Activated CD8-positive, alpha-beta memory T cell treated with anti-CD3 and anti-CD28 coated beads for 1 hour (primary cell): ENCODE data around the gene CRELD1.
"Not testable (repeated sequence)": the region's sequence is repeated elsewhere in the genome, so short reads cannot be mapped to it uniquely, and the experiment has no call there.

Experiments used
- DNase-seq, 2 donors: peaks; one replicate each; pipeline ENCODE4 v3.0.0-alpha.2; 2020; ENCODE audit warnings: low read depth in 1 of 2; ENCODE audit errors: extremely low read depth in 1 of 2

The CRELD1 gene

DNA sequence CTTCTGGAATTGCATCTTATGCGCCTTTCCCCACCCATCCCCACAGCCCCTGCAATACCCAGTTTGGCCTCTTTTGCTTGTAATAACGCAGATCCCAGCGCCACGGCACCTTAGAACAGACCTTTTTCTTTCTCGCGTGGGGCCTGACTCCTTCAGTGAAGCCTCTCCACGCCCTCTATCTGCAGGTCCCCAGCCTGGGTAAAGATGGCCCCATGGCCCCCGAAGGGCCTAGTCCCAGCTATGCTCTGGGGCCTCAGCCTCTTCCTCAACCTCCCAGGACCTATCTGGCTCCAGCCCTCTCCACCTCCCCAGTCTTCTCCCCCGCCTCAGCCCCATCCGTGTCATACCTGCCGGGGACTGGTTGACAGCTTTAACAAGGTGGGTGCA, 594 bp downstream of the CRELD1 start:
- no peak for DNase-seq

DNA sequence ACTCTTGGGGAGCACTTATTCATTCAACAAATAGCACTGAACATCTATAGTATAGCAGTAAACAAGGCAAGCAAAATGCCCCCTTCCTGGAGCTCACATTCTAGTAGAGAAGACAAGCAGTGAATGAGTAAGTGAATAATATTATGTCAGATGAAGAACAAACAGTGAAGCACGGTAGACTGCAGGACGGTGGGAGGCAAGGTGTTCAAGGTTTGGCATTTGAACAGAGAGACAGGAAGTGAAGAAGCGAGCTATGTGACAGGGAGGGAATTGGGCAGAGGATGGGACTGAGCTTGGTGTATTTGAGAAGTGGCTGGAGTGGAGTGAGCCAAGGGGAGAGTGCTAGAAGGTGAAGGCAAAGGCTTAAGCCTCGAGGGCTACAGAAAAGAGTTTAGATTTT, 1.4 kb downstream of the CRELD1 start:
- DNase-seq: no peak

DNA sequence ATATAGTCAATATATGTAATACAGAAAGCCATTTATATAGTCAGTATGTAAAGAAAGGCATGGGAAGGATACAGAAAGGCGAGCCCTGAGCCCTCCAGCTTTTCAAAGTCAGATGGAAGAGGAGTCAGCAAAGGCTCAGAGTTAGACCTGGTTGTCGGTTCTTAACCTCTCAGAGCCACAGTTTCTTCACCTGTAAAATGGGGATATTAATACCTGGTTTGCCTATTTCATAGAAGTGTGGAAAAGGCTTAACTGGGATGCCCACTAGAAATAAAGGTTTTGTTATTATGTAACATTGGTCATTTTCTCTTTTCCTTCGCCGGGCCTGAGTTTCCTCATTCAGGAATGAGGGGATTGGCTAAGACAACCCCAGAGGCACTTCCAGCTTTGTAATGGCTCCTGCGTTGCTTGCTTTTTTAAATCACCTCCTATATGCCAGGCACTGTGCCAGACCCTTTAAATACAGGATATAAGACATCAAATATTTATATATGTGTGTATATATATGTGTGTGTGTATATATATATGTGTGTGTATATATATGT, 2.4 kb downstream of the CRELD1 start:
- no peak for DNase-seq

DNA sequence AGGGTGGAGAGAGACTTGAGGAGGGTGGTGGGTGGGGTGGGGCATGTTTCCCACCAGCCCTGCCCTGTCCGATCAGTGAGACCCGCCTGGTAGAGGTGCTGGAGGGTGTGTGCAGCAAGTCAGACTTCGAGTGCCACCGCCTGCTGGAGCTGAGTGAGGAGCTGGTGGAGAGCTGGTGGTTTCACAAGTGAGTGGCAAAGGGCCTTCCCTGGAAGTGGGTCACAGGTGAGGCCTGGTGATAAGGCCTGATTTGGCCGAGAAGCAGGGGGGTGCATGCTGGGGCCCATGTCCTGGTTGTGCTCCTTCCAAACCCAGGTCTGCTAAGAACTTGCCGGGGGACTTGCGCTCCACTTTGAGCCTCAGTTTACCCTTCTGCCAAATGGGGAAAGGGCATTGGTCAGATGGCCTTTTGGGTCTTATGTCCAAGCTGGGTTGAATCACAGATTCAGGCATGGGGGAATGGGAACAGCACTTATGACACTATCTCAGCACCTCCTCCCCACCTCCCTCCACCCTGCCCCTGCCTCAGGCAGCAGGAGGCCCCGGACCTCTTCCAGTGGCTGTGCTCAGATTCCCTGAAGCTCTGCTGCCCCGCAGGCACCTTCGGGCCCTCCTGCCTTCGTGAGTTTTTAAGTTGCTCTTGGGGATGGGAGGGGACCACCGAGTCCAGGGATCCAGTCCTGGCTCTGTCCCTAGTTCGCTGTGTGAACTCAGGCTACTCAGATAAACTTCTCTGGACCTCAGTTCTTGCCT, 4.0 kb downstream of the CRELD1 start:
- DNase-seq: no peak

DNA sequence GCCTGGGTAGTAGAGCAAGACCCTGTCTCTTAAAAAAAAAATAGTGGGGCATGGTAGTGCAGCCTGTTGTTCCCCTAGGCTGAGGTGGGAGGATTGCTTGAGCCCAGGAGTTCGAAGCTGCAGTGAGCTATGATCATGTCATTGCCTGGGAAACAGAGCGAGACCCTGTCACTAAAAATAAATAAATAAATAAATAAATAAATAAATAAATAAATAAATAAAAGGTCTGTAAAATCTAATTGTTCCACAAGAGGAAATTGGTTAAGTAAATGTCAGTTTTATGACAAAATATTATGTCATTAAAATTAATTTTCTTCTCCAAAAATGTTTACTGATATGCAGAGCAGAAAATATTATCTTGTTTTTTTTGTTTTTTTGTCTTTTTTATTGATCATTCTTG, 5.3 kb downstream of the CRELD1 start:
- DNase-seq: no peak

DNA sequence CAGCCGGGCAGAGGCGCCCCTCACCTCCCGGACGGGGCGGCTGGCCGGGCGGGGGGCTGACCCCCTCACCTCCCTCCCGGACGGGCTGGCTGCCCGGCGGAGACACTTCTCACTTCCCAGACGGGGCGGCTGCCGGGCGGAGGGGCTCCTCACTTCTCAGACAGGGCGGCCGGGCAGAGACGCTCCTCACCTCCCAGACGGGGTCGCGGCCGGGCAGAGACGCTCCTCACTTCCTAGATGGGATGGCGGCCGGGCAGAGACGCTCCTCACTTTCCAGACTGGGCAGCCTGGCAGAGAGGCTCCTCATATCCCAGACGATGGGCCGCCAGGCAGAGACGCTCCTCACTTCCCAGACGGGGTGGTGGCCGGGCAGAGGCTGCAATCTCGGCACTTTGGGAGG, 6.3 kb downstream of the CRELD1 start:
- not testable (repeated sequence) for DNase-seq

DNA sequence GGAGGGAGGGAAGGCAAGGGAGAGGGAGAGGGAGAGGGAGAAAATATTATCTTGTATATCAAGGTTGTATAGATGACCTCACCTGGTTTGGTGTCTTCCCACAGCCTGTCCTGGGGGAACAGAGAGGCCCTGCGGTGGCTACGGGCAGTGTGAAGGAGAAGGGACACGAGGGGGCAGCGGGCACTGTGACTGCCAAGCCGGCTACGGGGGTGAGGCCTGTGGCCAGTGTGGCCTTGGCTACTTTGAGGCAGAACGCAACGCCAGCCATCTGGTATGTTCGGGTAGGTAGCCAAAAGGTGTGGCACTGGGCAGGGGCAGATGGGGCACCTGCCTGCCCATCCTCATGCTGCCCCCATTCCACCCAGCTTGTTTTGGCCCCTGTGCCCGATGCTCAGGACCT, 7.1 kb downstream of the CRELD1 start:
- DNase-seq: no peak

DNA sequence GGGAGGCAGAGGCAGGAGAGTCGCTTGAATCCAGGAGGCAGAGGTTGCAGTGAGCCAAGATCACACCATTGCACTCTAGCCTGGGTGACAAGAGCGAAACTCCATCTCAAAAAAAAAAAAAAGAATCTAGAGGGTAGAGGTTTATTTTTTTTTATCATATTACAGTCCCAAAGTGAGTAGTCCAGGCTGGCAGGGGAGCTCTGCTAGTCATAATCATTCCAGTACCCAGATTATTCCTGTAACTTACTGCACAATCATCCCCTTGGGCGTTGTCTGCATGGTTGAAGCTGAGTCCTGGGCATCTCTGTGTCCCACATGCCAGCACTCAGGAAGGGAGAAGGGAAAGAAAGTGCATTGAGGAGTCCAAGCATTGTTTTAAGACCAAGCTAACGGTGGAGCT, 8.5 kb downstream of the CRELD1 start:
- DNase-seq: no peak

DNA sequence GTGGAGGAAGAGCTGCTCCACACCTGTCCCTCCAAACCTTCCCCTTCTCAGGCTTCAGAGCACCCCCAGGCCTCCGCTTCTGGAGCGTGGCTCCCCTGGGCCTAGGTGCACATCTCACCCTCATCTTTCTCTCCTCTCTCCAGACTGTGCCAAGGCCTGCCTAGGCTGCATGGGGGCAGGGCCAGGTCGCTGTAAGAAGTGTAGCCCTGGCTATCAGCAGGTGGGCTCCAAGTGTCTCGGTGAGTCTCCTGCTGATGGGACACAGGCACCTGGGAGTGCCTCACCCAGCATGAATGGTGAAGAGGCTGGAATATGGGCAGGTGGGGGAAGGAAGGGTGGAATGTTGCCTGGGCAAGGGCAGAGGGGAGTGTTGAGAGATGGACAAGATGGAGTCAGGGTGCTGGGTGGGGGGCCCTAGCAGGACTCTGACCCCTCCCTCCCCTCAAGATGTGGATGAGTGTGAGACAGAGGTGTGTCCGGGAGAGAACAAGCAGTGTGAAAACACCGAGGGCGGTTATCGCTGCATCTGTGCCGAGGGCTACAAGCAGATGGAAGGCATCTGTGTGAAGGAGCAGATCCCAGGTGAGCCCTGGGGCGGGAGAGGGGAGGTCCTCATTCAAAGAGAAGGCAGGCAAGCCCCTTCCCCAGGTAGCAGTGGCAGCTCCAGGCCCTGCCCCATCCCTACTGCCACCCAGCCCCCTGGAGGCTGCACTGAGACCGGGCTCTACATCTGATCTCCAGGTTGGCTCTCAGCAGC, 9.5 kb downstream of the CRELD1 start:
- no peak for DNase-seq

DNA sequence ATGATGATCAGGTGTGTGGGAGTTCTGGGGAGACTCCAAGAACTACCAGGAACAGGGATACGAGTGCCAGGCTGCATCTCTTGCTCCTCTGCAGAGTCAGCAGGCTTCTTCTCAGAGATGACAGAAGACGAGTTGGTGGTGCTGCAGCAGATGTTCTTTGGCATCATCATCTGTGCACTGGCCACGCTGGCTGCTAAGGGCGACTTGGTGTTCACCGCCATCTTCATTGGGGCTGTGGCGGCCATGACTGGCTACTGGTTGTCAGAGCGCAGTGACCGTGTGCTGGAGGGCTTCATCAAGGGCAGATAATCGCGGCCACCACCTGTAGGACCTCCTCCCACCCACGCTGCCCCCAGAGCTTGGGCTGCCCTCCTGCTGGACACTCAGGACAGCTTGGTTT, 10.6 kb downstream of the CRELD1 start:
- DNase-seq: no peak

DNA sequence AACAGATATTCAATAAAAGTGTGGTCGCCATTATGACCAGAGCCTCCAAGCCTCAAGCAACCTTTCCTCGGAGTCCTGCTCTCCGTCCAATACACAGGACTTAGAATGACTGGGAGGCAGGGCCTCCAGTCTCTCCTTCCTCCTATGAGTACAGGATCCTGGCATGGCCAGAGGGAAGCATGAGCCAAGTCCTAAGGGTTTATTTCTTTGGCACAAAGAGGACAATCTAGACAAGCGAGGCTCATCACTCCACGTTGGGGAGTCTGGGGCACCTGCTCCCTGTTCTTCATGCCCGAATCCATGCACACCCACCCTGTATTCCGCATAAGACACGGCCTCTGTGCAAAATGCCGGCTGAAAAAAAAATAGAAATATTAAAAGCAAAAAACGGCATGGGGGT, 11.7 kb downstream of the CRELD1 start:
- DNase-seq: no peak

DNA sequence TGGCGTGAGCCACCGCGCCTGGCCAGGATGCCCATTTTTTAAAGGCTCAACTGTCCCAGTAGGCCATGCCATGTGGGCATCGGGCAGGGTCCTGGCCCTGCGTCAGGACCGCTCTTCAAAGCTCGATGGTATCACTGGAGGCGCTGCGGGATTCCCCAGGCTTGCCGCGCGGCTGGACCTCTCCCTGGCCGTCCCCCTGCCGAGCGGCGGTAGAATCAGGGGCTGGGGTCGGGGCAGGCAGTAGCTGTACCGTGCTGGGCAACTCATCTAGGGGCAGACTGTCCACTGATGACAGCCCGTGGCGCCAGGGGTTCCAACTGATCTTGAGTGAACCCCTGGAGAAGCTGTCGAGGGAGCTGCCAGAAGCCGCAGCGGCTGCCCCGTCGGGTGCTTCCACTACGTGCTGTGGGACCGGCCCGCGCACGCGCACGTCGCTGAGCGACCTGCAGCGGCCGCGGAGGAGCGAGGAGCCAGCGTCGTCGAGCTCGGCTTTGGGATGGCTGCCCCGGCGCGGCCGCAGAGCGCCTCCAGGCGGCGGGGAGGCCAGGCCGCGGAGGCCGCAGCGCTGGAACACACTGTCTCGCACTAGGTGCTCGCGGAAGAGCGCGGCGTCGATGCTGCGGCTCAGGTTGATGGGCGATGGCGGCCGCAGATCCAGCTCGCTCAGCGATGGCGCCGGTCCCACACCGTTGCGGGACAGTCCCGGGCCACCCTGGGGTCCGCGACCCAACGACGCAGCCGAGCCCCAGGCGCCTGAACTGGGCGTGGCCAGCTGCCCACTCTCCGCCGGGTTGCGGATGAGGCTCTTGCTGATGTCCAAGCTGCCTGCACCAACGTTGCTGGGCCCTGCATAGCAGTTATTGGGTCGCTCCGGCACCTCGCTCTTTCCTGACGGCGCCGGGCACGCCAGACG, 12.7 kb downstream of the CRELD1 start:
- peak; percentile 61 to 68 for DNase-seq

DNA sequence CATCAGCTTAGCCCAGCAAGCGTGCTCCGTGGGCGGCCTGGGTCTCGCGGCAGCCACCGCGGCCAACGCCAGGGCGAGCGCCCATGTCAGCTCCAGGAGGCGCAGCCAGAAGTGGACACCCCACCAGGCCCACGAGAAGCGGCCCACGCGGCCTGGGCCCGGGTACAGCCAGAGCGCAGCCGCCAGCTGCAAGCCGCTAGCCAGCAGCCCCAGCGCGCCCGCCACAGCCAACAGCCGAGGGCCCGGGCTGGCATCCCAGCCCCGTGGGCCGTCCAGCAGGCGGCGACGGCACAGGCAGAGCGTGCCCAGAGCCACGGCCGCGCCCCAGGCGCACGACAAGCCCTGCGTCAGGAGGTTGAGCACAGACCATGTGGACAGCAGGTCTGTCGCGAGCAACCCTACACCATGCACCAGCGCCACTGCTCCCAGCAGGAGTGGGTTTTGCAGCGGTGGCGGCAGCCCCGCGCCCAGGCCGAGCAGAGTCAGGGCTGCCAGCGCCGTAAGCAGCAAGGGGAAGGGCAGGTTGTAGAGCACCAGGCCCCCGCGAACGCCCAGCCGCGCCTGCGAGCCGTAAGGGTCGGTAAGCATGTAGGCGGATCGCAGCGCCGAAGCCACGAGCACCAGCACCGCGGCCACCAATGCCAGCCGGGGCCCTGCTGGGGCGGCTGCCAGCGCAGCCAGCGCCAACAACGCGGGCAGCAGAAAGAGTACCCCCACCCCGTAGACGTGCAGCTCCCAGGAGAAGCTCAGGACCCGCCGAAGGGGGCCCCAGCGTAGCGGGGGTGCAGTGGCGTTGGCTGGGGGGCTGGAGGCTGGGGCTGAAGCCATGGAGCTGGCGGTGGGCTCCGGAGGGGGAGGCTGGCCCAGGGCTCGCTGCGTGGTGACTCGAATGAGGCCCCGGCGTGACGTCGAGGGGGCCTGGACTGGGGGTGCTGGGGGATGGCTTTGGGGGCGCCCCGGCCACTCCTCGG, 13.7 kb downstream of the CRELD1 start:
- DNase-seq: no peak

DNA sequence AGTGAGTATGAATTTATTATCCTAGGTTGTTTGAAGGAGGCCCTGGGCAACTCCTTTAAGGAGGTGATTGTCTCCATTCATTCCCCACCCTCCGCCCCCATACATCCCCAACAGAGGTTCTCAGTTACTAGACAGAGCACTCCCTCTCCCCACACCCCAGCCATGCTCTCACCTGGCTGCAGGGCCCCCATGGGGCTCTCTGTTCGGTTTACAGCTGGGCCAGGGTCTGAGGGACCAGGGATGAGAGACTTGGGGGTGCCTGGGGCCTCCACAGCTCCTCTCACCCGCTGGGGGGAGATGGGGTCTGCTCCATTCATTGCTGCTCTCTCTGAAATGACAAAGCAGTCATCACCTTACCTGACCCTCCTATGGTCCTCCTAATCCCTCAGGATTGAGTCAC, 15.0 kb downstream of the CRELD1 start:
- DNase-seq: no peak

DNA sequence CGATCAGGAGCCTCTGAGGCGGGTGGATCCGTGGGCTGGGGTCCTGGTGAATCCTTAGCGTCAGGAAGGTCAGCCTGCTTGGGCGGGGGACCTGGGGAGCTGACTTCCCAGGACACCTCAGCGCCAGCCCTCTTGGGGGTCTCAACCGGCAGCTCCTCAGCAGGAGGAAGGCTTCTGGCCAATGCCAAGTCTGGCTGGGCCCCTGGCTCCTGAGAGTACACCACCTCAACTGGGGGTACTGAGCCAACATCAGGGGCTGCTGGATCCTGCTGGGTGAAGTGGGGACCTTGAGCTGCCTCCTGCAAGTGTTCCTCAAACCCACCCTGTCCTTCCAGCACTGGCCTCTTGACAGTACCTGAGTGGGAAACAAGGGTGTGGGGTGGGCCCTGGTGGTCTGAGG, 15.5 kb downstream of the CRELD1 start:
- DNase-seq: no peak

DNA sequence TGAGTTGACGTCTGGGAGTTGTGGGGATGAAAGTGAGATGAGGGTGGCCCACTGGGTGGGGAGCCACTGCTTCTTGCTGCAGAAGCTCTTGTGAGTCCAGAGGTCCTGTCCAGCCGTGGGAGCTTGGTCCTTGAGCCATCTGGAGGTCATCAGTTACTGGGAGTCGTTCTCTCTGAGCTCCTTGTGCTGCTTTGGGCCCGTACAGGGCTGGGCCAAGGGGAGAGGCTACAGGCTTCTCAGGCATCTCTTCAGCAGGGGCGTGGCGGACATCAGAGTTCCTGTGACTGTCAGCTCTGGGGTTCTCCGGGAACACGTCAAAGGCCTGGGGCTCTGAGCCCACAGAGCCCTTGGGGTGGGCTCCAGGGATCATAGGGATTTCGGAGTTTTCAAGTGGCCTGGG, 16.0 kb downstream of the CRELD1 start:
- DNase-seq: no peak

DNA sequence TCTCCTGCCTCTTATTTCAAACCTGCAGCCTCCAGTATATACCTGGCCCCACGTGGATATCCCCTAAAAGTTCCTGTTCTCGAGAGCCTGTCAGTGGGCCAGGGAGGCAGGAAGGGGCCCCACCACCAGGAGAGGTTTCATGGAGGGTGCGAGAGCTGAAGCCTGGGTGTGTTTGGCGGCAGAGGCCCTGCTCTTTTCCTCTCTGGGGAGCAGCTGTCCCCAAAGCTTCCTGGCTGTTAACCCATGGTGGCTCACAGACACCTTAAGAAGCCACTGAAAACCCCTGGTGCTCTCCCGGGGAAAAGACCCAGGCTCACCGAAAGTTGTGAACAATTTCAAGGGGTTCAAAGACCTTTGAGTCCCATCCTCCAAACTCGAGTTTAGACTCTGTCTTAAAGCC, 17.5 kb downstream of the CRELD1 start:
- DNase-seq: no peak

DNA sequence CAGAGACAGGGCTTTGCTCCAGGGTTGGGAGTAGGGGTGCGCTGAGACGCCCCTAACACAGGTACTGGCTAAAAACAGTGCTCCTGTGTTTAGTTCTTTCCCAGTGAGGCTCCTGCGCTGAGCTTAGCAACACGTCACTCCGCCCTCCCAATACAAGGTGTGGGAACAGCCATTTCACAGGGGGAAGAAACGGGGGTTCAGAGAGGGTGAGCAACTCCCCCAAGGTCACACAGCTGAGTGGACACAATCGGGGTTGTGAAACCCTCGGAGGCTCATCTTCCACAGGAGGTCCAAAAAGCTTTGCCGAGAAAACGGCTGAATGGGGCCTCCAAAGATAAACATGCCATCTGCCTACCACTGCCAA, 17.9 kb downstream of the CRELD1 start:
- DNase-seq: no peak

DNA sequence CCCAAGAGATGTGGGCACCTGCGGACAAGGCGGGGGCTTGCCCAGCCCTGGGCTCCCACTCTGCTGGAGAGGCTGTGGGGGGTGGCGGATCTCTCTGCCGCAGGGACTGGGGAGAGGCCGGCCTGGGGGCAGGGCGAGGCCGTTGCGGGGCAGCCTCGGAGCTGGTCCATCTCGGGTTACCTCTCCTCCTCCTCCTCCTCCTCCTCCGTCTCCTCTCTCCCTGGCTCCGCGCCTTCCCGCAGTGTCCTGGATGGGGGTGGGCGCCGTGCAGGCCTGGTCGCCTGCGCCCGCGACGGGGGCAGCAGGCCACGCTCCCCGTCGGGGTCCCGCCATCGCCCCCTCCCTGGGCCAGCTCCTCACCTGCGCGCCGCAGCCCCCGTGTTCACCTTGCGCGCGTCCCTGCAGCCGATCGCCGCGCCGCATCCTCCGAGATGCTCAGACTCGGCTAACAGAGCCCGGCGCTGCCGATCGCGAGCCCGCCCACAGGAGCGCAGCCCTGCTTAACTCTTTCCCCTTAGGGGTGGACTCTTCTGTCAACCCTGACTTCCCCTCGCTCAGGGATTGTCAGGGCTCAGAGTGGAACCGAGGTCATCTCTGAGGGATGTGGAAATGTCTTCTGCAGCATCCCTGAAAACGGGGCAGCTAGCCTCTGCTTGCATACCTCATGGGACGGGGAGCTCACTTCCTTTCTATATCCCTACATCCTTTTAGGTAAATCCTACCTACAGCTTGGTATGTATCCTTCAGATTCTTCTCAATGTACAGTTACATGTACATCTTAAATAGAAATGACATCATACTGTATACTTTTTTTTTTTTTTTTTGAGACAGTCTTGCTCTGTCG, 18.6 kb downstream of the CRELD1 start, which contains the start of gene PRRT3:
Gene PRRT3 (minus strand): TSS at position 447 of the 844 bp plus-strand sequence. CDS start 2,293 bp downstream, outside the sequence.
- peak in 1 of 2 donors; percentile 40 for DNase-seq
